ENCODE measurements around the gene PPP2R2C.

Gene PPP2R2C

GRCh38 chr4:6472387-6473263 lies at the start of gene PPP2R2C:
Gene PPP2R2C (minus strand): TSS chr4:6472614. CDS start chr4:6472229, 385 bp downstream.
- no peak for DNase-seq

GRCh38 chr4:6520978-6521377 lies 48.6 kb upstream of the PPP2R2C start:
- no peak for DNase-seq

DNA sequence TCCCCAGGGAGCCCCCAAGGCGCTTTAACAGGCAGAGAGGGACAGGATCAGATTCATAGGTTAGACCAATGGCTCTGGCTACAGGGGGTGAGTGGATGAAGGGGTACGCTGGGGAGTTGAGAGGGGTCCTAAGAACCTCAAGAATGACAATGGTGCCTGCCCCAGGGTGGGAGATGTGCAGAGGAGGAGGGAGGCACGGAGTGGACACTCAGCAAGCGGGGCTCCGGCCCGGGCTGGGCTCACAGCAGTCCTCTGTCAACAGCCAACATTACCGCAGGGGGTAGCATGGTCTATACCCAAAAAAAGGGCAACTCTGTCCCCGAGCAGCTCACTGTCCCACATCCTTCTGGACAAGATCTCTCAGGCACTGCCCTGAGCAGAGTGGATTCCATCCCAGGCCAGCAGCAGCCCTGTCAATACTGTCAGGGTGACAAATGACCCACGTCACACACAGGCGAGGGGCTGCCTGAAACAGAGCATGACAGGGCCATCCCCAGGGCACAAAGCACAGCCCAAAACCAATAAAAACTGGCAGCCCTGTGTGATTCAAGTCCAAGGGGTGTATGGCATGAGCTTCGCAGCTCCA lies 47.7 kb upstream of the PPP2R2C start:
- no peak for DNase-seq

DNA sequence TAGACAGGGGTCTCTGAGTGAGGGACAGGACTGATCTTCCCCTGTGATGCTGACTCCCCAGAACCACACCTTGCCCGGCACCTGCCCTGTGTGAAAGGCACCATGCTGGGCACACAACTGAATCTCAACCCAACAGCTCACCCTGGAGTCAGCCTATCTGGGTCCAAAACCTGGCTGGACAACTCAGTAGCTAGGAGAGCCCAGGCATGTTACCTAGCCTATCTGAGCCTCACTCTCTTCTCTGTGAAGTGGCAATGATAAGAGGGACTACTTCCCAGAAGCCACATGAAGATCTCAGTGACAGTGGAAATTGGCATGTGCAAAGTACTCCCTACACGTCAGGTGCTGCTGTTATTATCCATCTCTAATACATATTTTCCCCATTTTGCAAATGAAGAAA lies 44.8 kb upstream of the PPP2R2C start:
- no peak for DNase-seq

GRCh38 chr4:6516762-6517161 lies 44.3 kb upstream of the PPP2R2C start:
- no peak for DNase-seq

DNA sequence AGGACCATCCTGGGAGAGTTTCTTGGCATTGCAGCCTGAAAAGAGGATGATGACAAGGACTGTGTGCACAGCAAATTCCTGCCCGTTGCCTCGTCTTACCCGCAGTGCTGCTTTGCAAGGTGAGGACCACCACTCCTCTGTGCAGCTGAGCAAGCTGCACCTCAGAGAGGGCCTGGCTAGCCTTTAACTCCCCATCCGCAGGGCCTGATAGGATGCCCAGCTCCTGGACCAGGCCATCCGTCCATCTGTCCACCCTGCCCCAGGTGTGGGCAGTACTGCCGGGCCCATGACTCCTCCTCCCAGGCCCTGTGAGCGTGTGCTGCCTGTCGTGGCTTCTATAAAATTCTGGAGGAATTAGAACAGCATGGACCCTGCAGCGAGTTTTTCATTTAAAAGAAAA lies 43.9 kb upstream of the PPP2R2C start:
- no peak for DNase-seq

DNA sequence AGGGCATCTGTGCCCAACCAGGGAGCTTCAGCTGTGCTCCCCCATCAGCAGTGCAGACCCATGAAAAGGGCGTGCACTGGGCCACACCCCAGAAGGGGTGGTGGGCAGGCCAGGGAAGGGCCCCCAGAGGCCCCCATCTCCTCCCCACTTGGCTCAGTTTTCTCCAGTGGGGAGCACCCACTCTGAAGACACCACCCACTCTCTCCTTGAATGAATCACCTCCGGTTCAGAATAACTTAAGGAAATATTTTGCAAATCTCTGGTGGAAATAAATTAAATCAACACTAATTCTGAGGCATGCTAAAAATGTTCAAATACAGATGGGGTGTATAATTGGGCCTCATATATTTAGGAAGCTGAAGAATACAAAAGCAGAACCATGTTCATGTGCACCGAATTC lies 41.3 kb upstream of the PPP2R2C start:
- DNase-seq: no peak

DNA sequence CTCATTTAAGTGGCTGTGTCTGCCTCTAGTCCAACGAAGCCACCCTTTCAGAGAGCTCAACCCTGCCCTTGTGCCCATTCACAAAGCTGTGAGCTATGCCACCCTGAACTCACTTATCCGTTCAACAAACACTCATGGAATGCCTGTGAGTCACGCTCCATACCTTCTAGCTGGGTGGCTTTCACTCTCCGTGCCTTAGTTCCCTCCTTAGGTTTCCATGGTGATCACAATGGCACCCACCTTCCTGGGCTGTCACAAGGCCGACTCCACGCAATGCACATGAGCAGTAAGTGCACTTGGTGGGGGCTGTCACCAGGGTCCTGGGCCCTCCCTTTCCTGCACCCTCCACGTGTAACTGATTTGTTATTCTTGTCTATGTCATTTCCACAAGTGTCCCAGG lies 37.2 kb upstream of the PPP2R2C start:
- DNase-seq: no peak

DNA sequence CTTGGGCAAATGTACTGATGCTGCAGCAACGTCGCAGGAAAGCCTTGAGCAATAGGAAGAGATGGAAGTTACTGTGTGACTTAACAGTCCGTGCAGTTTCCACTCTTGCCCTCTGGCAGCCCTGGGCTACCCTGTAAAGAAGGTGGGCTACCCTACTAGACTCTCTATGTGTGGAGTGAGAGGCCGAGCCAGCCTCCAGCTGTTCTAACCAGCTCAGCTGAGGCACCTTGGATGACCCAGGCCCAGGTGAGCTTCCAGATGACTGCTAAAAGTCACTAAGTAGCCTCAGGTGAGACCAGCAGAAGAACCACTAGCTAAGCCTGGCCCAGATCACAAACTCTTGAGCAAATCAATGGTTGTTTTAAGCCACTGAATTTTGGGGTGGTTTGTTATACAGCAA lies 34.9 kb upstream of the PPP2R2C start:
- DNase-seq: no peak

- no peak for DNase-seq
Observed at GRCh38 chr4:6506616-6507140, 34.3 kb upstream of the PPP2R2C start.

DNA sequence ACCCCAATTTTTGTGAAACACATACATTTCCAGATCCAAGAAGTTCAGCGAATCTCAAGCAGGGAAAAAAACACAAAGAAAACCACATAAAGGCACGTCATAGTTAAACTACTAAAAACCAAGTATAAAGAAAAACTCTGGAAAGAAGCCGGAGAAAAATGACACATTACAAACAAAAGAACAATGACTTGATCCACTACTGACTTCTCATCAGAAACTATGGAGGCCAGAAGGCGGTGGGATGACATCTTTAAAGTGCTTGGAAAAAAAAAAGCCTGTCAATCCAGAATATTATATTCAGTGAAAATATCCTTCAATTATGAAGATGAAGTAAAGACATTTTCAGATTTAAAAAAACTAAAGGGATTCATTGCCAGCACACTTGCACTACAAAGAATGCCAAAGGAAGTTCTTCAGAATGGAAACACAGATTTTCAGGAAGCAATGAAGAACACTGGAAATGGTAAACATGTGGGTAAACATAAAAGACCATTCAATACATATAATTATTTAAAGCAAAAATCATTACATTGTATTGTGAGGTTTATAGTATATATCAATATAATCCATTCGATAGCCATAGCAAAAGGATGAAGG lies 32.6 kb upstream of the PPP2R2C start:
- DNase-seq: no peak

DNA sequence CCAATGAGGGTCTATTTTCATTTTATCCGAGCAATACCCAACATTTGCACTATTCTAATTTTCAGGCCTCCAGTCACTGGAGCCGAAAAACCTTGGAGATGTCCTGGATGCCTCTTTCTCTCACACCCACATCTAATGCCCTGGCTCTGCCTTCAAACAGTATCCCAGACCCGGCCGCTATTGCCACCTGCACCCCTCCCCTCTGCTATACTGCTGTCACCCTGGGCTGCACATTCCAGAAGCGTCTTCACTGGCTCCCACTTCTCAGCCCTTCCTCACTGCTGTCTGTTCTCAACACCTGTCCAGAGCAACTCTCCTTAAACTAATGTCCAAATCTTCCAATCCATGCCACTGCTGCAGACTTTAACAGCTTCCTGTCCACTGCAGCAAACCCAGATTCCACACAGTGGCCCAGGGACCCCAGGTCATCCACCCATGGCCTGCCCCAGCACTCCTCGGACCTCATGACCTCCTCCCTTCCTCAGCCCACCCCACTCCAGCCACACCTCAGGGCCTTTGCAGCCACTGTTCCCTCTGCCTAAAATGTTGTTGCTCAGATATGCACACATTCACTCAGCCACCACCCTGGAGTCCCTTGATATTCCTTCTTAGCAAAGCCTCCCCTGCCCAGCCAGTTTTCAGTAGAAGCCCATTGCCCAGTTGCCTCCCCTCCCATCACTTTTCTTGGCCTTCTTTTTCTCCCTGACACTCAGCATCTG lies 30.5 kb upstream of the PPP2R2C start:
- no peak for DNase-seq

GRCh38 chr4:6502147-6502546 lies 29.7 kb upstream of the PPP2R2C start:
- no peak for DNase-seq

GRCh38 chr4:6501171-6501570 lies 28.8 kb upstream of the PPP2R2C start:
- DNase-seq: no peak

DNA sequence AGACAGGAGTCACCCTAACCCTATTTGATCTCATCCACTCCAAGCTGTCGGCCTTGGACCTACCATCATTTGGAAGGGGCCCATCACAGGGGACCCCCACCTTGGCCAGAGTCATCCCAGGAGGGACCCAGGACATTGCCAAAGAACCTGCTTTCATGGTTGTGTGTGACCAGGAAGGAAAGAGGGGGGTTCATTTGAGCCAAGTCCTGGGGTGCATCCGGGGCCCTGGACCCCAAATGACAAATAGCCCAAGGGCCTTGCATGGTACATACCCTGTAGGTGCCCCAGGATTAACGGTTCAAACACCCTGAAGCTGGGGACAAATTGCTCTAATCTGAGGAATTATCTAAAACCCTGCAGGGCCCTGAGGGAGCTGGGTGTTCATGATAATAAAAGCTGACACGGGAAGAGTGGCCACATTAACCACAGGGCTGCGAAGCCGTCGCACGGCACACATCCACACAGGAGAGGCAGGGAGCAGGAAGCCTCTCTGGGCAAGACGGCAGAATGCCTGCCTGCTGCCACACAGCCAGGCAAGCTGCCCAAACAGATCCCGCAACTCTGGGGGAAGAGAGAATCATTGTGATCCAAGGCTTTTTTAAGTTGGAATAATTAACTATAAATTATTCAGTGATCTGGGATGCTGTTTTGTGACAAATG lies 28.2 kb upstream of the PPP2R2C start:
- no peak for DNase-seq

DNA sequence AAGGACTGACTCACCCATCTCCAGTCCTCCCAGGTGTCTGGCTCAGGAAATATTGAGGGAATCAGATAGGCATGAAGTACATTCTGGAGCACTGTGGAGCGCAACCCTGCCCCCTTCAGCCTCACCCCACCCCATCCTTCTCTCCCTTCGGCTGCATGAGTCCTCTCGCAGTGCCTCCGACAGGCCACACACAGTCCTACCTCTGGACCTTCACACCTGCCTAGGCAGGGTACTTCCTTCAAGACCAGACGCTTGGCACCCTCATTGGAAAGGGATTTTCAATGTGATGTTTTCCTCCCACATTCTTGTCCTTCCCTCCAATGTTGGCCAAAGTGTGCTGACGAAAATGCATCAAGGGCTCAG lies 26.8 kb upstream of the PPP2R2C start:
- DNase-seq: no peak

DNA sequence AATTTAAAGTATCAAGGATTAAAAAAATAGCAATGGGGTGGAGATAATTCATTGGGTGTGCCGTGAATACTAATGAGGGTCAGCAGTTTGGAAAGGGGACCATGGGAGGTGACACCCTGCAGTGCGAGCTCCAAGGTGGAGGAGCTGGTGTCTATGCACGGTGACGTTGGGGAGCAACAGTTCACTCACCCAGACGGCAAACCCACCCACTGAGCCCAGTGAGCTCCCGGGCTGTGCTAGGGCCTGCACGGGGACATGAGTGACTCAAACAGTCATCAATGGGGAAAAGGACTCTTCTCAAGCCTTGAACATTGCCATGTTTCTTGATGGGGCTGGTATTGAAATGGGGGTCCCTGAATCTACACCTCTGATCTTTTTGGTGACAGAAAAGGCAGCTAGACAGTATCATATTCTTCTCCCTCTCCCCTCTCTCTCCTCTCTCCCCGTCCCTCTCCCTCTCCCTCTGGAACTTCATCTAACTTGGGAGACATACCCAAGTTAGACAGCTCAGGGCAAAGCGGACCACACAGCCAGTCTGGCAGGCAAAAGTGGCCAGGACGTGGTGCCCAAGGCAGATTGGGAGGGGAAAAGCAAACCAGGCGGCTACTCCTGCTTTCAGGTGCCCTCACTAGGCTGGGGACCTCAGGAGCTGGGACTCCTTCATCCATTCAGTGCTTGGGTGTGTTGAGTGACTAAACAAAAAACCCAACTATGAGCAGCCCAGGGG lies 26.3 kb upstream of the PPP2R2C start:
- DNase-seq: no peak

DNA sequence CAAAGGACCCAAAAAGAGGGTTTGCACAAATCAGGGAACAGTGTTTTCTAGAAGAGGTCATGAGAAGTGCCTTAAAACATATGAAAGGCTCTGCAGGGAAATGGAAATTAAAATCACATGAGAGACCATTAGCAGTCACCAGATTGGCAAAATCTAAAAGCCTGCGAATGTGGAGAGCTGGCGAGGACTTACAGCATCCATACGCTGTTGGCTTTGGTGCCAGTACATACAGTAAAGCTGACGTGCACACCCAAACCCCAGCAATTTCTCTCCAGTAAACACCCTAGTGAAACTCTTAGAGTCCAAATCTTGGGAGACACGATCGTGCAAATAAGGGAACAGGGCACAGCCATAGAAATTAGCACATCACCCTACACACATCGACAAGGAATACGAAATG lies 25.4 kb upstream of the PPP2R2C start:
- DNase-seq: no peak

DNA sequence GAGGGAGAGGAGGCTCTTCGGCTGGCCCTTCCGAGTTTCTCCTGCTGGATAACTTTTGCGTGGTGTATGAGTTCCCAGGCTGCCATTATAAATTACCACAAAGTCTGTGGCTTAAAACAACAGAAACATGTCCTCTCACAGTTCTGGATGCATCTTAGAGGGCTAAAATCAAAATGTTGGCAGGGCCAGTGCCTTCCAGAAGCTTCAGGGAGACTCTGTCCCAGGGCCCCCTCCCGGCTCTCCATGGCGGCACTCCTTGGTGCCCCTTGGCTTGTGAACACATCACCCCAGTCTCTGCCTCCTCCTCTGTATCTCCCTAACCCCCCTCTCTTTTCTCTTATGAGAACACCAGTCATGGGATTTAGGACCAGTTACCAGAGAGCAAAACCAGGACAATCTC lies 23.3 kb upstream of the PPP2R2C start:
- DNase-seq: no peak

DNA sequence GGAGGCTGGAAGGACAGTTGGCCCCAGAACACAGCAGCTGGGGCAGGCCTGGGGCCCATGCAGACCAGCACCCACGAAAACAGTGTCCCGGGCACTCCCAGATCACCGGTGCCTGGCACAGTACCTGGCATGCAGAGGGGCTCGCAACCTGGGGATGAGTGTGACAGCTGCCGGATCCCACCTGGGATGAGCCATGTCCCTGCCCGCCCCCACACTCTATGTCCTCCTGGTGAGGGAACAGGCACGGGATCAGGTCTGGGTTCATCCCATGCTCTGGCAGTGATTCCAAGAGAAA lies 22.8 kb upstream of the PPP2R2C start:
- no peak for DNase-seq

DNA sequence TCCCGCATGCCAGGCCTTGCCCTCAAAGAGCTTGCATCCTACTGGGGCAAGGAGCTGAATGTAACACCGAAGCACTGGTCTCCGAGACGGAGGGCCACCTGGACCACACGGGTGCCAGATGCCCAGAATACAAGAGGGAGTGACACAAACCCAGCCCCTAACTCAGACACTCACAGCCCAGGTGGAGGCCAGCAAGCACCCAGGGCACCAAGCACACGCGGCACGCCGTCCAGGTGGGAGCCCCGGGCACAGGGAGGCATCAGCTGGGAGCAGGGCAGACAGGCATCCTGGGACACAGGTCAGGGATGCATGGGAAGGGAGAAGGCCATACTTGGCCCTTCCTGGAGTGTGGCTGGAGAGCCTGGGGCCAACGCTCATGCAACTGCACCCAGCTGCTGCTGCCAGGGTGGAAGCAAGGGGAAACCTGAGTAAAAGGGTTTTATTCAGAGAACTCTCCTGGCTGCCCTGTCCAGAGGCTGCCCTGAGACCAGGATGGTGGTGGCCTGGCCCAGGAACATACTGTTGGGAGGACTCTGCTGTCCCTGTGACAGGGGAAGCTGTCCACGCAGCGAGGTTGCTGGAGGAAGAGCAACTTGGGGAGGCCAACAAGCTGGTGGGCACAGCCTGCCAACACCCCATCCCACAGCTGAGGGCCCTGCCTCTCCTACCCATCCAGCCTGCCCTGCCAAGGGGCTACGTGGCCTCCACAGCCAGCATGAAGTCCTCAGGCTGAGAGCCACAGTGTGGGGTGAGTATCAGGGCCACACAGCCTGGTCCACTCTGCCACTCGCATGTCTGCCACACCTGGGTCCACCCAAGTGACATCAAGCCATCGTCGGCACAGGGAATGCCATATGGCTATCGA lies 22.2 kb upstream of the PPP2R2C start:
- no peak for DNase-seq
